ENCODE data around the gene PIK3CG.
"Not testable (repeated sequence)": the region's sequence is repeated elsewhere in the genome, so short reads cannot be mapped to it uniquely, and the experiment has no call there.

Gene PIK3CG

GRCh38 chr7:106885652-106886051 lies 20.6 kb downstream of the PIK3CG start:
- DNase-seq (ENCODE audit: low read depth in 2 of 2, low spot score in 1 of 2) = no peak

GRCh38 chr7:106887421-106887820 lies 22.3 kb downstream of the PIK3CG start:
- no peak for DNase-seq (ENCODE audit: low read depth in 2 of 2, low spot score in 1 of 2)

GRCh38 chr7:106888204-106888603 lies 23.1 kb downstream of the PIK3CG start:
- no peak for DNase-seq (ENCODE audit: low read depth in 2 of 2, low spot score in 1 of 2)

- DNase-seq (ENCODE audit: low read depth in 2 of 2, low spot score in 1 of 2) = no peak
These were observed 25.9 kb downstream of the PIK3CG start for GRCh38 chr7:106890952-106891351.

GRCh38 chr7:106891548-106892410 lies 26.7 kb downstream of the PIK3CG start:
- no peak for DNase-seq (ENCODE audit: low read depth in 2 of 2, low spot score in 1 of 2)

- DNase-seq (ENCODE audit: low read depth in 2 of 2, low spot score in 1 of 2) = no peak
These were observed 28.5 kb downstream of the PIK3CG start for GRCh38 chr7:106893591-106893990.

- DNase-seq (ENCODE audit: low read depth in 2 of 2, low spot score in 1 of 2) = no peak
These were observed 30.3 kb downstream of the PIK3CG start for GRCh38 chr7:106895246-106895864.

GRCh38 chr7:106896231-106896630 lies 31.1 kb downstream of the PIK3CG start:
- DNase-seq (ENCODE audit: low read depth in 2 of 2, low spot score in 1 of 2) = no peak

GRCh38 chr7:106897553-106897952 lies 32.5 kb downstream of the PIK3CG start:
- DNase-seq (ENCODE audit: low read depth in 2 of 2, low spot score in 1 of 2) = not testable (repeated sequence)

- not testable (repeated sequence) for DNase-seq (ENCODE audit: low read depth in 2 of 2, low spot score in 1 of 2)
These were observed 33.9 kb downstream of the PIK3CG start for GRCh38 chr7:106898967-106899366.

GRCh38 chr7:106901828-106902441 lies 36.9 kb downstream of the PIK3CG start:
- DNase-seq (ENCODE audit: low read depth in 2 of 2, low spot score in 1 of 2) = no peak

GRCh38 chr7:106905734-106906133 lies 40.7 kb downstream of the PIK3CG start:
- DNase-seq (ENCODE audit: low read depth in 2 of 2, low spot score in 1 of 2) = no peak

- no peak for DNase-seq (ENCODE audit: low read depth in 2 of 2, low spot score in 1 of 2)
These were observed 46.9 kb downstream of the PIK3CG start for GRCh38 chr7:106911959-106912358.

- no peak for DNase-seq (ENCODE audit: low read depth in 2 of 2, low spot score in 1 of 2)
These were observed 49.0 kb downstream of the PIK3CG start for GRCh38 chr7:106914018-106914607.

GRCh38 chr7:106915407-106915806 lies 50.3 kb downstream of the PIK3CG start:
- no peak for DNase-seq (ENCODE audit: low read depth in 2 of 2, low spot score in 1 of 2)

- DNase-seq (ENCODE audit: low read depth in 2 of 2, low spot score in 1 of 2) = no peak
These were observed 50.8 kb downstream of the PIK3CG start for GRCh38 chr7:106915873-106916272.

GRCh38 chr7:106916679-106917078 lies 51.6 kb downstream of the PIK3CG start:
- no peak for DNase-seq (ENCODE audit: low read depth in 2 of 2, low spot score in 1 of 2)

- DNase-seq (ENCODE audit: low read depth in 2 of 2, low spot score in 1 of 2) = no peak
These were observed 53.9 kb downstream of the PIK3CG start for GRCh38 chr7:106918991-106919390.

- not testable (repeated sequence) for DNase-seq (ENCODE audit: low read depth in 2 of 2, low spot score in 1 of 2)
These were observed 59.4 kb downstream of the PIK3CG start for GRCh38 chr7:106924468-106924867.

- no peak for DNase-seq (ENCODE audit: low read depth in 2 of 2, low spot score in 1 of 2)
These were observed 61.8 kb downstream of the PIK3CG start for GRCh38 chr7:106926892-106927291.

GRCh38 chr7:106927536-106927935 lies 62.5 kb downstream of the PIK3CG start:
- DNase-seq (ENCODE audit: low read depth in 2 of 2, low spot score in 1 of 2) = no peak

- DNase-seq (ENCODE audit: low read depth in 2 of 2, low spot score in 1 of 2) = not testable (repeated sequence)
These were observed 64.5 kb downstream of the PIK3CG start for GRCh38 chr7:106929616-106930015.

Data from stimulated activated CD8-positive, alpha-beta memory T cell treated with anti-CD3 and anti-CD28 coated beads, Interleukin-4, amount 100 ng/mL, for 1 hour (primary cell).